NCI-H446 treated with DMSO at 0.1 percent for 48 hours (cell line): ENCODE data around the gene ALG12.

ENCODE experiments used
- DNase-seq: peaks from one replicate; lab custom pipeline; 2025; lab: John Stamatoyannopoulos, UW

Gene ALG12

DNA sequence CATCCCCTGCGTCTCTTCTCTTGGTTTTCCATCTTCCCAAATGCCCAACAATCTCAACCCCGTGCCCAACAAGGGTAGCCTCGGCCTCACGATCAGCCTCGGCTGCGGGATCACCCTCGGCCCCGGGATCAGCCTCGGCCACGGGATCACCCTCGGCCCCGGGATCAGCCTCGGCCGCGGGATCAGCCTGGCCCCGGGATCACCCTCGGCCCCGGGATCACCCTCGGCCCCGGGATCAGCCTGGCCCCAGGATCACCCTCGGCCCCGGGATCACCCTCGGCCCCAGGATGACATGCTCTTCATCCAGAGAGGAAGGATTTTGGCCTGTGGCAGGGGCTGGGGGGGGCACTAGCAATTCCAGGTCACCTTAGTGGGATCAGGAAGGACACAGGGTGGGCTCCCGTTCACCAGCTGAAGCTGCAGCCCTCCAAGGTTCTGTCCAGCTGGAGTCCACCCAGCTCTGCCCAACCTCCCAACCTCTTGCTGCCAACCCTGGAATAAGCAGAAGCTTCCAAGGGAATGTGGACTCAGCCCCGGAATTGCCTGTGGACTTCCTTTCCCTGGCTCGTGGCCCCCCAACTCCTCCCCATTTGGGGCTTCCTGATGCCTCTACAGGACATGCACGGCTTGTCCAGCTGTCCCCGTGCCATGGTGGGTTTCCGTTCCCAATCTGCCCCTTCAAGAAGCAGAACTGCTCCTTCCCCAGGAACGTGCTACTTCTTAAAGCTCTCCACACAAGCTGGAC, 6.2 kb downstream of the ALG12 start:
- no peak for DNase-seq

DNA sequence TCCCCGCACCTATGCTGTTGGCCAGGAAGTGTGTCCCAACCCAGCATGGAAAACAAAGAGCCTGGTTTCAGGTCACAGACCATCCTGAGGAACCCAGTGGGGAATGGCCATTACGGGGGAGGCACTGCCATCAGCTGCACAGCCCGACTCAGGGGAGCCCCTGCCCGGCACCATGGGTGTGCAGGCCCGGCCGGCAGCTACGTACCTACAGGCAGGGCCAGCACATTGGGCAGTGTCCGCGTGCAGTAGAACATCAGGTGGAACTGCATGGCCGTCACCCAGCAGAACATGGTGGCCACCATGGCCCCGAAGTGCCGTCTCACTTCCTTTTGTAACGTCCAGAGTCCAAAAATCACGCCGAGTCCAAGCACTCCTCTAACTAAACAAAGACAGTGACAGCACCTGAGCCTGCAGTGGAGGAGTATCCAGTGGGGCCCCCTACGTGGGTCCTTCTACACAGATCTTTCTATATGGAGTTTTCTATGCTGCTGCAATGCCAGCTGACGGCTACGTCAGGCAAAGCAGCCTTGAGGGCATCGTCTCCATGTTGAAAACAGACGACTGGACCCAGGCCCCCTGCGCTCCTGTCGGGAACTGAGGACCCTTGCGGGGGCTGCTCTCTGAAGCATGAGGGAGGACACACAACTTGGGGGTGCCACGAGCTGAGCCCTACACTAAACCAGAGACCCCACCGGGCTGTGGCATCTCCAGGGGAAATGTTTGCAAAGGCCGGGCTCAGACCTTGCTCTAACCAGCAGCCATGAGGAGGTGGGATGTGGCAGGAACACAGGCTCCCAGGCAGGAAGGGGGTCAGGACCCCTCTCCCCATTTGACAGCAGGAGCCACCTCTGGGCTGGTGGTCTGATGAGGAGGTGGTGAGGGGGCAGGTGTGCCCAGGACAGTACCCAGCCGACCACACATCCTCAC, 7.7 kb downstream of the ALG12 start:
- no peak for DNase-seq

DNA sequence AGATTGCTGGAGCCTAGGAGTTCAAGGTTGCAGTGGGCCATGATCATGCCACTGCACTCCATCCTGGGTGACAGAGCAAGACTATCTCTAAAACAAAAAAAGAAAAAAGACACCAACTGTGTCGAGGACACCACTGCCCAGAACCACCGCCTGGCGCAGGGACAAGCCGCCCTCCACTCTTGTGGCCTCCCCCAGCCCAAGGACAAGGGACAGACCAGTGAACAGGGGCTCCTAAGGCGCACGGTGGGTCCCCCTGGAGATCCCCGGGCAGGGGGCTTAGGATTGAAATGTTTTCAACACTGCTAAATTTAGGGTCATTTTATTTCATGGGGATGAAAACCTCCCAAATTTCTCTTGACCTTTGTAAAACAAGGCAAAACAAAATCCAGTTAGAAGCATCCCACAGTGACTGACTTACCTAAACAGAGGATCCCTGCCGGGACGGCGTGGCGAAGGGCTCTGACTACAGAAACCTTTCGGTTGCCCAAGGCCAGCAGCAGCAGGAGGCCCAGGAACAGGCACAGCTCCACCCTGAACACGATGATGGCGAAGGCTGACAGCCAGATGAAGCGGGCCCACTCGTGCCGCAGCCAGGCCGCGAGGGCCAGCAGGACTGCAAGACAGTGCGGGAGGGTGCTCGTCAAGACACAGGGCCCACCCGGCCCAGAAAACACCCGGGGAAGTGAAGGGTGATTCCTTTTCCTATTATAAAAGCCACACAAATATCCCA, 8.6 kb downstream of the ALG12 start:
- no peak for DNase-seq

DNA sequence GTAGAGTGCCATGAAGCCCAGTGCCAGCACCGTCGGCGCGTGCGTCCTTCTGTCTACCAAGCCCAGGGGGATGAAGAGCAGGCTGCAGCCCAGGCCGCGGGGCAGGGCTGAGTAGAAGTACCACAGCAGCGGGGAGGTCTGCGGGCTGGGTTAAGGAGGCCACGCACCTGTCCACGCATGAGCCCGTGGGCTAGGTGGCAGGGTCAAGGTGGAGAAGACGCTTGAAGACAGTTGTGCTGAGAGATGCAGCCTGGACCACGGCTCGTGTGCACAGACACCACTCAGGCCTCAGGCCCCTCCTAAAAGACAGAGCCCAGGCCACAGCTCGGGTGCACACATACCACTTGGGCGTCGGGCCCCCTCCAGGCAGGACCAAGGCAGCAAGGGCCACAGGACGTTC, 10.4 kb downstream of the ALG12 start:
- no peak for DNase-seq

DNA sequence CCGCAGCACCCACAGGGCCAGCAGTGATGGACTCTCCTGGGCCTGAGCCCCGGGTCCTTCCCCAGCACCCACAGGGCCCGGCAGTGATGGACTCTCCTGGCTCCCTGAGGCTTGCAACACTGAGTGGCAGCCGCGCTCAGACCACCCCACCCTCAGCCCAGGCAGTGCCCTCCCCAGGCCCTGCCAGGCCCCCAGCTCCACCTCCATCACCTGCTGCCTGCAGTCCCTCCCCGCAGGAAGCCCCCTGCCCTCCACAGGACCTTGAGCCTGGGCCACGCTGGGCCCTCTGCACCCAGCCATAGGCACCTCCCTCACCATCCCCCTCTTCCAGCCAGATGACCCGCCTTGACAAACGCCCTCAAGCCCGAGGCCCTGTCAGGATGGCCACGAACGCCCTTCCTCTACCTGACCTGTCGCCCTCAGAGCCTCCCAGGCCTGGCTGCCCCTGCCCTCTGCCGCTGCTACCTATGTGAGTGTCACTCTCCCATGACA, 11.4 kb downstream of the ALG12 start:
- DNase-seq: no peak

DNA sequence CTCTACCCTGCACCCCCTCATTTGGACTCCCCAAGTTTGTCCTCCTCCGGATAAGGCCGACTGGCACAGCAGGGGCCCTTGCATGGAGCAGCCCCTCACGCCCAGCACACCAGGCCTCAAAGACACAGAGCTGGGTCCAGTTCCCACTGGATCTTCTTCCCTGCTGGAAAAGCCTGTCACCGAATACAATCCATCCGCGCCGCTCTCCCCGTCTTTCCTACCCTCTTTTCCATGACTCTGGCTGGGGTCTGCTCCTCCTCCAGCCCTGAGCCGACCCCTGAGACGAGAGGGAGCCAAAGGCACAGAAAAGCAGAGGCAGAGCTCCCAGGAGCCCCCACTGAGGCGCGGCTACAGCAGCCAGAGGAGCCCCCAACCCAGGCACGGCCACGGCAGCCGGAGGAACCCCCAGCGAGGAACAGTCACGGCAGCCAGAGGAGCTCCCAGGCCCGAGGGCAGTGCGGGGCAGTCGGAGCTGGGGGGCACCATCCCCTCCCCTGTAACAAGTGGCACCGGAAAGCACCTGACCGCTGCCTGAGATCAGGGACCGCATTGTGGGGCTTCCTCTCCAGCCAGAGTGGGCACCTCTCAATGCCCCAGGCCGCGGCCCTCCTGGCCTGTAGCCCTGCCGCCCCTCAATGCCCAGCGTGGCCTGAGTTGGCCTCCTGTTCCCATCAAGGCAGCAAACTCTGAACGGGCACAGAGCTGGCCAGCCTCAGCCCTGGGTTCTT, 12.0 kb downstream of the ALG12 start:
- DNase-seq: no peak

DNA sequence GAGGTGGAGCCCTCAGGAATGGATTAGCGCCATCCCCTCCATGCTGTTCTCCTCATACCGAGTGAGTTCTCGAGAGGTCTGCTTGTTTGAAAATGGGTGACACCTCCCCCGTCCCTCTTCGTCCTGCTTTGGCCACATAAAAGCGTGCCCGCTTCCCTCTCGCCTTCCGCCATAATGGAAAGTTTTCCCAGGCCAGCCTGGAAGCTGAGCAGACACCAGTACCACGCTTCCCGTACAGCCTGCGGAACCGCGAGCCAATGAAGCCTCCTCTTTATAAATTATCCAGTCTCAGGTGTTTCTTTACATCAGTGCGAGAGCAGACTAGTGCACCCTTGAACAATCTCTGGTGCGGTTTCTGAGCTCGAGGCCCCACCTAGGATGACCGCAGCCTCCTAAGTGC, 12.8 kb downstream of the ALG12 start:
- no peak for DNase-seq

DNA sequence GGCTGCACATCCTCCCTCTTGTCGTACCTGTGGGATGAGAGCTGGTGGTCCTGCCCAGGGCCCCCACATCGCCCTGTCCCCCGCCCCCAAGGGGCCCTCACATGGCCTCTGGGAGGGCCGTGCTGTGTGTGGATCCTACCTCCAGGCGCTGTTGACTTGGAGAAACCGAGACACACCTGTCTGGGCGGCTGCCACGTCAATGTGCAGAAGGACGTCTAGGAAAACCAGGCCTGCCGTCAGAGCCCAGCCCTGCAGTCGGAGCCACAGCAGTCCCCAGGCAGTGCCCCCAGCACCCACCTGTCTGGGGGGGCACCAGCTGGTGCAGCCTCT, 14.2 kb downstream of the ALG12 start:
- no peak for DNase-seq

DNA sequence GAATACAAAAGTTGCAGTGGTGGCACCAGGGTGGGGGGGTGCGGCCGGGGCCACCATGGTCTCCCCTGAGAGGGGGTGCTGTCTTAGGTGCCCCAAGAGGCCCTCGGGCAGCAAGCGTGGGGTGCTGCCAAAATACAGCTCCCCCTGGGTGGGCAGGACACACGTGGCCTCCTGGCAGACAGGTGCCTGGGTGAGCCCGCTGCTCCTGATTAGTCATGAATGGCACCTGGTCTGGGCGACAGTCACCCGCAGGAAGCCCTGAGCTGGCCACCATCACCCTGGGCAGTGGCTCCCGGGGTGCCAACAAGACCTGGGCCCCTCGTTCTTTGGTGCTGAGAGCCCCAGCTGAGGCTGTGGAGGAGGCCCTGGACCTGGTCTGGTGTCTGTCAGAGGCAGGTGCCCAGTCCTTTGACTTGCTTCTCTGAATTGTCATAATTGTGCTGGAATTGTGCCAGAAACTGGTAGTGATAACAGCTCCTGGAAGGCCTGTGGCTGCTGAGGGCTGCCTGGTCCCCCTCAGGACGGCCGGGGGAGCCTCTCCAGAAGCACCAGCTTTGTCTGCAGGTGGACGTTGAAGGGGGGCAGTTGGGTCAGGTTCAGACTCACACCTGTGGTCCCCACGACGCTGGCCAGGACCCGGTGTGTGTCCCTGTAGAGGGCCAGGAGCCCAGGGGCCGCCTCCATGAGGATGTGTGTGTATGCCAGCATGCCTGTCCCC, 14.8 kb downstream of the ALG12 start:
- DNase-seq: no peak

DNA sequence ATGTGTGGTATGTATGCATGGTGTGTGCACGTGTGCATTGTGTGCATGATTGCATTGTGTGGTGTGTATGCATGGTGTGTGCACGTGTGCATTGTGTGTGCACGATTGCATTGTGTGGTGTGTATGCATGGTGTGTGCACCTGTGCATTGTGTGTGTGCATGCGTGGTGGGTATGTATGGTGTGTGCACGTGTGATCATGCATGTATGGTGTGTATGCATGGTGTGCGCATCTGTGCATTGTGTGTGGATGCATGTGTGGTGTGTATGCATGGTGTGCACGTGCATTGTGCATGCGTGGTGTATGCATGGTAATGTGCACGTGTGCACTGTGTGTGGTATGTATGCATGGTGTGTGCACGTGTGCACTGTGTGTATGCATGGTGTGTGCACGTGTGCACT, 16.8 kb downstream of the ALG12 start:
- no peak for DNase-seq

DNA sequence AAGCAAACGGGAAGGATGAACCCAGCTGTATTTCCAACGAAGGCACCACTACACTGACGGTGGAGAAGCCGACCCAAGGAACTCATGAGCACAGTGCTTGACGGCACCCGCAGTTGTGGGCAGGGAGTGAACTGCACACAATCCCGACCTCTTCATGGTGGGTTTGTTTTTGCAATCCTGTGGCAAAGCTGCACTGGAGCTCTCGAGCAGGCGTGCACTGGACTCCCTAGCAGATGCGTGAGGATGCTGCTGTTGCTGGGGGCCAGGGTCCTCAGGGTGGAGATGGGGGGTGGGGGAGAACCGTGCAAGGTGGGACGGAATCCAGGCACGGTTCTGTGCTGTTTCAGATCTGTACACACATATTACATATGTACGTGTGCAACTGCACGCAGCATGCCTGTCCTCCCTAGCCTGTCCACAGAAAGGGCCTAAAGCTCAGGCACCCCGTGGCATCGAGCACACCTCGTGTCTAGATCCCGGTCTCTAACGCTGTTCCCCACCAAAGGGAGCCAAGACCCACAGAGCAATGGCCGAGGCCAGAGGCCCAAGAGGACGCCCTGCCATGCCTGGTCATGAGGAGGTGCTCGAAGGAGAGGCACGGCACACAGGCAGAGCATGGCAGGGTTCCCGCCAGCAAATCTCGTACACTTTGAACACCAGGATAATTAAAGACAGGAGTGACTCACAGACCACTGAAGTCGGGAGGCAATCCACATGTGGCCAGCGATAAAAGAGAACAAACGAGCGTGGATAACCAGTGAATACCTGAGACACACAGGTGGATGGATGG, 17.6 kb downstream of the ALG12 start:
- no peak for DNase-seq

DNA sequence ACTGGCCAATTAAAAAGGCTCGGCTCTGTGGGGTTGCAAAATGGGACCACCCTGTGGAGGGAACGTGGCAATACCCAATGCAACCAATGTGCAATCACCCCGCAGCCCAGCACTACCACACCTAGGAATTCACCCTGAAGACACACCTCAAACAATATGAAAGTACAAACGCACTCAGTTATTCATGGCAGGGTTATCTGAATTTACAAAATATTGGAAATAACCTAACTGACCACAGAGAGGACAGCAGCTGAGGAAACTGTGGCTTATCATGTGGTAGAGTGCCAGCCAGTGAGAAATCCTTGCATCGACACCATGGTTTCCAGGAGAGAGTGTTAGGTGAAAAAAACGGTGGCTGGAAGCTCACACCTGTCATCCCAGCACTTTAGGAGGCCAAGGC, 18.7 kb downstream of the ALG12 start:
- no peak for DNase-seq

DNA sequence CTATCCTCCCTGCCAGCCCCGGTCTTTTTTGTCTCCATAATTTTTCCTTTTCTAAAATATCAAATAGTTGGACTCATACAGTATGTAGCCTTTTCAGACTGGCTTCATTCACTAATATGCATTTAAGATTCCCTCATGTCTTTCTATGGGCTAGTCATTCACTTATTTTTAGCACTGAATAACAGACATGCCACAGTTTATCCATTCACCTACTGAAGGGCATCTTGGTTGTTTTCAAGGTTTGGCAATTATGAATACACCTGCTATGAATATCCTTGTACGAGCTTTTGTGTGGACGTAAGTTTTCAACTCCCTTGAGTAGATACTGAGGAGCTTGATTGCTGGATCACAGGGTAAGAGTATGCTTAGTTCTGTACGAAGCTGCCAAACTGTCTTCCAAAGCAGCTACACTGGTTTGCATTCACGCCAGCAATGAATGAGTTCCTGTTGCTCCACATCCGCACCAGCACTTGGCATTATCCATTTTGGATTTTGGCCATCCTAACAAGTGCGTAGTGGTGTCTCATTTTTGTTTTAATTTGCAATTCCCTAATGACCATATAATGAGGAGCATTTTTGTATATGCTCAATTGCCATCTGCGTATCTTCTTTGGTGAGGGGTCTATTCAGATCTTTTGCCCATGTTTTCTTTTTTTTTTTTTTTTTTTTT, 21.1 kb downstream of the ALG12 start:
- no peak for DNase-seq

DNA sequence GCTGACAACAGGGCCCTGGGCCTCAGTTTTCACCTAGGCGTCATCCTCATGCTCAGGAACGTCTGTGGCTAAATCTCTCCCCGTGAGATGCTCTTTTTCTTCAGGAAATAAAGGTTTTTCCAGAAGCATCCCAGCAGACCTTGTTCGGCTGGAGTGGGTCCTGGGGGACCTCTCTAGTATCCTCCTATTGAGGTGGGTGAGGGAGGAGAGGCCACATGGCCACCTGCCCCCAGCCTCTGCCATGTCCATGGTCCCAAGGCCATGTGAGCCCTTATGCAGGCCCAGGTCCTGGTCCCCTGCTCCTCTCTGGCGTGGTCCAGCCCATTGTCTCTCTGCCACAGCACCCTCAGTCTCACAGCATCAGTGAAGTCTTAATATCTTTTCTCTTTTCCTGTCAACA, 22.0 kb downstream of the ALG12 start:
- no peak for DNase-seq

DNA sequence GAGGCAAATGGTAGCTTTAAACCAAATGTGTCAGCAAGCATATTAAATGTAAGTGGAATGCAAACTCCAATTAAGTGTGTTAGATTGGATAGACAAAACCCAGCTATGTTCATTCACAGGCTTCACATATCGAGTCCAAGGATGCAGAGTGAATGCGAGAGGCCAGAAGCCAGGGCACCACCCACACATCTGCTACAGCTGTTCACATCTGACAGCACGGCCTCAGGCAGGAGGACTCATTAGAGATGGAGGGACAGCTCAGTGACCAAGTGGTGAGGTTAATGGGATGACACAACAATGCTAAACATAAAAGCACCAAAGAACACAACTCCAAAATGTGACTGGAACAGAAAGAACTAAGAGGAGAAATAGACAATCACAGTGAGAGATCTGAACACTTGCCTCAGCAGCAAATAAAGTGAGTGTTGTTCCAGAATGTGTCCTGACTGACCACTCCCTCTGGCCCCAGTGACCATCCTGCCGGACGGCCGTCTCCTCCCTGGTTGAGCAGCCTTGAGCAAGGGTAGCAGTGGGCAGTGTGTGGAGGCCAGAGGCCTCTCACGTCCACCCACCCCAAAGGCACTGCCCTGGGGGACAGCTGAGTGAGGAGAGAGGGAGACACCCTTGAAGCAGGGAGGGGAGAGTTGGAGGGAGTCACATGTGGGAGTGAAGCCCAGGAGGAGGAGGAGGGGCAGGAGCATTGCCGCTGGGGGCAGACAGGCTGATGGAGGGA, 23.8 kb downstream of the ALG12 start:
- no peak for DNase-seq

DNA sequence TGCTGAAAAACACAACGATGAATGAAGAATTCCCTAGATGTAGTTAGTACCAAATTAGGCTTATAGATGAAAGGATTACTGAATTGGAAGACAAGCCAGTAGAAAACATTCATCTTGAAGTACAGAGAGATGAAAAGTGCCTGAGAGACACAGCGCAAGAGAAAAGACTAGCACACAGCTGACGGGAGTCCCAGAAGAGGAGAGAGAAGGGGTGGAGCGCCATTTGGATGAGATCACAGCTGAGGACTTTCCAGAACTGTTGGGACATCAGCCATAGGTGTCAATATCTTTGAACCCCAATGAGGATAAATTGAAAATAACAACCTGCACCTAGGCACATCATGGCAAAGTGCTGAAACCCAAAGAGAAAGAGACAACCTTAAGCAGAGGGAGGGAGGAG, 25.2 kb downstream of the ALG12 start:
- no peak for DNase-seq

DNA sequence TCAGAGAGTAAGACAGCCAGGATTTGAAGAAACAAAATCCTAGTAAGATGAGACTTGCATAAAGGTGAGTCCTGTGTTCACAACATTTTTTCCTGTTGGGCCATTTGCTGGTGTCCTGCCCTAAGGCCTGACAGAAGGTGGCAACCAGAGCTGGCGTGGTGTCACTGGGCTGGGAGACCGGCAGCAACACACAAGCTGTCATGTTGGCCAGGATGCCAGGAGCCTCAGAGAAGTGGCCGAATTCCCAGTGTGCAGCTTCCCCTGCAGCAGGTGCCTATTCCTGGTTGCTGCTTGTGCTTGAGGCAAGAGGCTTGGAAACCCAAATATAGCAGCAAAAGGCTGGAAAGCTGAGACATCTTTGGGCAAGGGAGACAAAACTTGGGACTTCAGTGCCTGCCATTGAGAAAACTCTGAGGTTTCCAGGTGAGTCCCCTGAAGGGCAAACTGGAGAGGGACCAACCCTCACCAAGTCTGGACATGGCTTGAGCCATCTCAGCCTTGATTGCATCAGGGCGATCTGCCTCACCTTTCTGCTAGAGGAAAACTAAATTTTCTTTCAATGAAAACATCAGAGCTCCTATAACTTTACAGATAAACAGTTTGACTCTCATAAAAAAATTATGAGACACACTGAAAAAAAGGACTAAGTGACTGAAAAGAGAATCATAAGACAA, 25.9 kb downstream of the ALG12 start:
- peak; percentile 26 for DNase-seq

DNA sequence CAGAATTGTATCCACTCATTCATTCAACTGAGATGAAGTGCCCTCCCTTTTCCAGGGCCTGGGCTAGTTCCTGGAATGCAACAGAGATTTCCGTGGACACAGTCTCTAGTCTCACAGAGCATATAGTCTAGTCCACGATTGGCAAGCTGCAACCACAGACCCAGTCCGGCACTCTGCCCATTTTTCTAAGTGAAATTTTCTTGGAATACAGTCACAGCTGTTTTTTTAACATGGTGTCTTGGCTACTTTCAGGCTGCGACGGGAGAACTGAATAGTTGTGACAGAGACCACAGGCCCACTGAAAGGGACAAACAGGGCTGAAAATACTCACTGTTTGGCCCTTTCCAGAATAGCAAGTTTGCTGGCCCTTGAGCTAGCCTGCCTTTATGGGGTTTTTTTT, 29.2 kb downstream of the ALG12 start:
- DNase-seq: no peak

DNA sequence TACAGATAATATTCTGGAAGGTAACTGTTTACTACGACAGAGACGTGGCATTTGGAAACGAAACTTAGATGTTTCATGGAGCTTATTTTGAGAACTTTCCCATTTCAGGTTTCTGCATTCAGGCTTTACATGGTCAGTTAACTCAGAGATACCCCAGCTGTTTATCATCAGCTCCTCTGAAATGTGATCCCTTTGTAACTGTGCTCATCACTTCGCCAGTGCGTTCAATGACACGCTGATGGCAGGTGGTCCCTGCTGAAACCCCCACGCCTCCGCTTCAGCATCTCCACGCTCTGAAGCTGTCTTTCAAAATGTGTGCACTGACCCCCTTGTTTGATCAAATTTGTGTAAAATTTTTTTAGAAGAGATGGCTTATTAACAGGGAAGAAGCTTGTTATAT, 30.5 kb downstream of the ALG12 start:
- DNase-seq: no peak
